Fibroblast of skin of right biceps (primary cell): Measurements from ENCODE around the gene SCARF2.
"Not testable (repeated sequence)": the region's sequence is repeated elsewhere in the genome, so short reads cannot be mapped to it uniquely, and the experiment has no call there.

Source experiments
- DNase-seq: peaks from one replicate; pipeline ENCODE4 v3.0.0-alpha.2; 2013

The SCARF2 gene, protein sequence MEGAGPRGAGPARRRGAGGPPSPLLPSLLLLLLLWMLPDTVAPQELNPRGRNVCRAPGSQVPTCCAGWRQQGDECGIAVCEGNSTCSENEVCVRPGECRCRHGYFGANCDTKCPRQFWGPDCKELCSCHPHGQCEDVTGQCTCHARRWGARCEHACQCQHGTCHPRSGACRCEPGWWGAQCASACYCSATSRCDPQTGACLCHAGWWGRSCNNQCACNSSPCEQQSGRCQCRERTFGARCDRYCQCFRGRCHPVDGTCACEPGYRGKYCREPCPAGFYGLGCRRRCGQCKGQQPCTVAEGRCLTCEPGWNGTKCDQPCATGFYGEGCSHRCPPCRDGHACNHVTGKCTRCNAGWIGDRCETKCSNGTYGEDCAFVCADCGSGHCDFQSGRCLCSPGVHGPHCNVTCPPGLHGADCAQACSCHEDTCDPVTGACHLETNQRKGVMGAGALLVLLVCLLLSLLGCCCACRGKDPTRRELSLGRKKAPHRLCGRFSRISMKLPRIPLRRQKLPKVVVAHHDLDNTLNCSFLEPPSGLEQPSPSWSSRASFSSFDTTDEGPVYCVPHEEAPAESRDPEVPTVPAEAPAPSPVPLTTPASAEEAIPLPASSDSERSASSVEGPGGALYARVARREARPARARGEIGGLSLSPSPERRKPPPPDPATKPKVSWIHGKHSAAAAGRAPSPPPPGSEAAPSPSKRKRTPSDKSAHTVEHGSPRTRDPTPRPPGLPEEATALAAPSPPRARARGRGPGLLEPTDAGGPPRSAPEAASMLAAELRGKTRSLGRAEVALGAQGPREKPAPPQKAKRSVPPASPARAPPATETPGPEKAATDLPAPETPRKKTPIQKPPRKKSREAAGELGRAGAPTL

DNA sequence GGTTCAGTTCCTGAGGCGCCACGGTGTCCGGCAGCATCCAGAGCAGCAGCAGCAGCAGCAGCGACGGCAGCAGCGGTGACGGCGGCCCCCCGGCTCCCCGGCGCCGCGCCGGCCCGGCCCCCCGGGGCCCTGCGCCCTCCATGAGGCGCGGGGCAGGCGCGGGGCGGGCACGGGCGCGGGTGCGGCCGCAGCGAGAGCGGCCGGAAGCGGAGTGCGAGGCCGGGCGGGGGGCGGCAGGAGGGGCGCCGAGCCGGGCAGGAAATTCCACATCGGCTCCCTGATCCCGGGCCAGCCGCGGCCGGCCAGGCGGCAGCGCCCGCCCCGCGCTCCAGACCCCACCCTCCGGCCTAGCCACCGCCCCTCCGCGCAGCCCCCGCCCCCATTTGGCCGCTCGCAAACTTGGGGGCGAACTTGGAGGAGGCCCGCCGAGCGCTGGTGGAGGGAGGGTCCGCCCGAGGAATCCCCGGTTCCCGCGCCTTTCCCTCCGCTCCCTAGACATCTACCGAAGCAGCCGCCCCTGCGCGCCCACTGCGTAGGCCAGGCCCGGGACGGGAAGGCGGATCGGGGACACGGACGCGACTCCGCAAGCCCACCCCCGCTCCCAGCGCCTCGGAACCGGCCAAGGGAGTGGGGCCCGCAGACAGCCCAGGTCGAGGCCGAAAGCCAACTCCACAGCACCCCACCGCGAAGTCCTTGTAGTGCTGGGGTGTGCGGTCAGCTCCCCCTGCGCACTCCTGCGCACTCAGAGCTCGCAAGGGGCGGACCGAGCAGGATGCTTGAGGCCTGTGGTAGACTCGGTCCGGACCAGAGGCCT, at the start of gene SCARF2:
TSS of gene SCARF2 (minus strand) at position 213 of the 814 bp plus-strand sequence. CDS start at position 142, 71 bp downstream.
- DNase-seq: peak; percentile 80

DNA sequence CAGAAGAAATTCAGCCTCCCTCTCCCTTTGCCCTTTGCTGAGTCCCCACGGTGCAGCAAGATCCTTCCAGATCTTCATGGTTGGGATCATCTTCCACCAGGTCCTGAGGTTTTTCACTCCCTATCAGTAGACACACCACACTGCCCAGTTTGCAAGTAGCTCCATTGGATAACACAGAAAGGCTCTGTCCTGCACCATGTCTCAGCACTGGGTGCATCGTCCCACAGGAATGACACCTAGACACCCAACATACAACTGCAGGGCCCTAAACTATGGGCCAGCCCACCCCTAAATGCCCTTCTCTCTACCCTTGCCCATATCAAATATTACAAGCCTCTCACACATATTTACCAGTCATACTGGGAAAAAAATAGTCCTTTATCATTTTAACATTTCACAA, 48.6 kb upstream of the SCARF2 start:
- no peak for DNase-seq

GRCh38 chr22:20484948-20485683, 47.5 kb upstream of the SCARF2 start:
- DNase-seq: no peak

GRCh38 chr22:20483771-20484170, 46.1 kb upstream of the SCARF2 start:
- no peak for DNase-seq

DNA sequence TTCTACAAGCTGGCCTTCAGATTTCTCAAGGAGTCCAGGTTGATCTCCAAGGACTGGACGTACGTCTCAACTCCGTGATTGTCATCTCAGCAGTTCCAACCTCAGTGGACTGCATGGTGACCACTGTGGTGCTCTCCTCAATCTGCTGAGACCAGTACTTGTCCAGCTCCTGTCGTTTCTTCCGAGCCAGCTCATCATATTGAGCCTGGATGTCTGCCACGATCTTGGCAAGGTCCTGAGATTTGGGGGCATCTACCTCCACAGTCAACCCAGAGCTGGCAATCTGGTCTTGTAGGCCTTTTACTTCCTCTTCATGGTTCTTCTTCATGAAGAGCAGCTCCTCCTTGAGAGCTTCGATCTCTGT, 45.5 kb upstream of the SCARF2 start:
- DNase-seq: not testable (repeated sequence)

- no peak for DNase-seq
Observed at GRCh38 chr22:20479612-20480196, 42.1 kb upstream of the SCARF2 start.

- DNase-seq: not testable (repeated sequence)
Observed at GRCh38 chr22:20478059-20478458, 40.4 kb upstream of the SCARF2 start.

GRCh38 chr22:20475569-20475968, 37.9 kb upstream of the SCARF2 start:
- not testable (repeated sequence) for DNase-seq

DNA sequence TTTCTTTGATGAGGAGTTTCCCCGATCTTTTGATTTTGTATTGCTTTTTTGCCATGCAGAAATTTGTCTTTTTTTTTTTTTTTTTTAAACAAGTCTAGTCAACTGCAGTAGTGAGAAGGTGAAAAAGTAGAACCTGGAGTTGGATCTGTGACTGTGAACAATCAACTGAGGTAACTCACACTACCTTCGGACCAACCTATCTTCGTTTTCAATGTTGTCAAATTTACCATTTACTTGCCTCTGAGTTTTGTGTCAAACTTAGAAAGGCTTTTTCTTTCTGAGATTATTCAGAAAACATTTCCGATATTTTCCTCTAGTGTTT, 37.5 kb upstream of the SCARF2 start:
- DNase-seq: no peak

DNA sequence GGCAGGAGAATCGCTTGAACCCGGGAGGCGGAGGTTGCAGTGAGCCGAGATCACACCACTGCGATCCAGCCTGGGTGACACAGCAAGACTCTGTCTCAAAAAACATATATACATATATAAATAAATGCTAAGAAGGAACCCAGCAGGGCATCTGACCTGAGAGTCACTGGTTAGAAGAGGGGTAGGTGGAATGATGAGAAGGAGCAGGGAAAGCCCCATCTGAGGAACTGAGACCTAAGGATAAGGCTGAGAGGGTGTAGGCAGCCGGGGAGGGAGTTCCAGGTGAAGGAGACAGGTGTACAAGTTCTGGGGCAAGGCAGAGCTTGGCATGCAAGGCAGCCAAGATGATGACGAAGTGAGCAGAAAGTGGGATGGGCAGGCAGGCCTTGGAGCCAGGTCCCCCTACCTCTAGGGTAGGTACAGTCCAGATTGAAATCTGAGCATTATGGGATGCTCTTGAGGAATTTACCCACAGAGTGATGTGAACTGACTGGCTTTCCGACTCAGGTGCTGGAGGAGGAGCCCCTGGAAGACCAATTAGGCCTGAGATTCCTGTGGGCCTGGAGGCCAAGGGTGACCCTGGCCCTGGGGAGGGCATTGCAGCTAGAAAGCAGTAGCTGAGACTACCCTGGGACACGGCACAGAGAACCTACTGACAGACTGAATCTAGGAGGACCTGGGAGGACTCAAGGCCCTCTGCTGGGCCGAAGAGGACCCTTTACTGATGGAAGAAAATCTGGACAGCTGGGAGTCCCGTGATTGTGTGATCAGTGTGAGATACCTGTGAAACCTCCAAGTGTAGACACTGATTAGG, 35.2 kb upstream of the SCARF2 start:
- DNase-seq: no peak

DNA sequence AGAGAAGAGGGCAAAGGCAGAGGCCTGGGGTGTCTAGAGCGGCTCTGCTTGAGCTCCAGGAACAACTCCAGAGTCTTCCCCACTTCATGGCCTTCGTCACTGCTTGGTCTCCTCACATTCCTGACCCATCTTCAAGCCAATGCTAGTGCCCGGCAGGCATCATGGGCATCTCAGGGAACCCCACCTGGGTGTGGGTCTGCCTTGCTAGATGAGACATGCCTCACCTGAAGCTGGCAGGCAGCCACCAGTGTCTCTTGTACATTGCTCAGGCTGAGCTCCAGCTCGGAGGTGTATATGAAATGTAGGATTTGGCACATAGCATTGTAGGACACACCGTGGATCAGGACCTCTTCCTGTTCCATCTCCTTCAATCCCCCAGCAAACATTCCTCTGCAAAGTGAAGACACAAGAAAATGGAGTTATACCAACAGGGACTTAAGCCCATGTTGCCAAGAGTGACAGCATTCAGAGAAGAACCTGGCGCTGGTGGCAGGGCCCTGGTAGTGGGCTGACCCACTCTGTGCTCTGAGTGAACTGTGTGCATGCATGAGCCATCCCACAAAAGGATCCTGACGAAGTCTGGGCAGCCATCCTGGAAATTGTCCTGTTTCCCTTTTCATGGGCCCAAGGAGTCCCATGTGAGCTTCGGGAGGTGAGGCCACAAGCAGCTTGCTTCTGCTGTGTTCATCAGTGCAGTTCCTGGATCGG, 33.7 kb upstream of the SCARF2 start:
- DNase-seq: no peak

DNA sequence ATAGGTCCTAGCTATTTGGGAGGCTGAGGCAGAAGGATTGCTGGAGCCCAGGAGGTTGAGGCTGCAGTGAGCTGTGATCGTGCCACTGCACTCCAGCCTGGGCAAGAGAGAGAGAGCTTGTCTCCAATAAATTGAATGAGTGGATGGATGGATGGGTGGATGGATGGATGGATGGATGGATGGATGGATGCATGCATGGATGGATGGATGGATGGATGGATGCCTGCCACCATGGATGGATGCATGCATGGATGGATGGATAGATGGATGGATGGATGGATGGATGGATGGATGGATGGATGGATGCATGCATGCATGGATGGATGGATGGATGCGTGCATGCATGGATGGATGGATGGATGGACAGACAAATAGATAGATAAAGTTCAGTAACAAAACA, 32.9 kb upstream of the SCARF2 start:
- not testable (repeated sequence) for DNase-seq

DNA sequence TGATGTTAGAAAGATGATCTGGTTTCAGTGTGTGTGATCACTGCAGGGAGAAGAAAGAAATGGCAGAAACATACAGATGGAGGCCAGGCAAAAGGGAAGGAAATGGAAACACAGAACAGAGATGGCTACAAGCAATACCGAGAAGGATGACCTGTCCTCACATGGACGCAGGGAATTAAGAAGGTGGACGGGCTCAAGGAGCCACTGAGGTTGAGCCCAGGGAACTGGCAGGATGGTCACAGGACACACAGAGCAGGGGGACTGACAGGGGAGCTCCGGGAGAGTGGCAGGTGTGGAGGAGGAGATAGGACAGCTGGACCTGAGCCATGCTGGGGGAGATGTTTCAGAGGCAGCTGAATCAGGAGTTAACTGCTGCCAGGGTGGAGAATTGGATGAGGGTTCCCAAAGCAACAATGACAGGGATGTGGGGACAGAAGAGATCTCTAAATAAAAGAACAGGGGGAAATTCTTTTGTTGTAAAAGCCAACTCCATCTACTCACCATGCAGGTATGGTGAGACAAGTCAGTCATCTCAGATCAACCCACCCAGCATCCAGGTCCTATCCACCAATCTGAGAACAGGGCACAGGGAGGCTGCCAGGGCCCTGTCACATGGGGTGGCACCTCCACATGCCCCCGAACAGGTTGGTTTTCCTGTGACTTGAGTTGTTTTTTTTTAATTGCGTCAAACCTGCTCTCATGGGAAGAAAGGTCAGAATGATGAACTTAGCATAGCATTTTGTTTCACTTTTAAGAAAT, 31.7 kb upstream of the SCARF2 start:
- DNase-seq: no peak

GRCh38 chr22:20466659-20467379, 29.2 kb upstream of the SCARF2 start:
- DNase-seq: no peak

GRCh38 chr22:20465759-20466077, 28.1 kb upstream of the SCARF2 start:
- no peak for DNase-seq

DNA sequence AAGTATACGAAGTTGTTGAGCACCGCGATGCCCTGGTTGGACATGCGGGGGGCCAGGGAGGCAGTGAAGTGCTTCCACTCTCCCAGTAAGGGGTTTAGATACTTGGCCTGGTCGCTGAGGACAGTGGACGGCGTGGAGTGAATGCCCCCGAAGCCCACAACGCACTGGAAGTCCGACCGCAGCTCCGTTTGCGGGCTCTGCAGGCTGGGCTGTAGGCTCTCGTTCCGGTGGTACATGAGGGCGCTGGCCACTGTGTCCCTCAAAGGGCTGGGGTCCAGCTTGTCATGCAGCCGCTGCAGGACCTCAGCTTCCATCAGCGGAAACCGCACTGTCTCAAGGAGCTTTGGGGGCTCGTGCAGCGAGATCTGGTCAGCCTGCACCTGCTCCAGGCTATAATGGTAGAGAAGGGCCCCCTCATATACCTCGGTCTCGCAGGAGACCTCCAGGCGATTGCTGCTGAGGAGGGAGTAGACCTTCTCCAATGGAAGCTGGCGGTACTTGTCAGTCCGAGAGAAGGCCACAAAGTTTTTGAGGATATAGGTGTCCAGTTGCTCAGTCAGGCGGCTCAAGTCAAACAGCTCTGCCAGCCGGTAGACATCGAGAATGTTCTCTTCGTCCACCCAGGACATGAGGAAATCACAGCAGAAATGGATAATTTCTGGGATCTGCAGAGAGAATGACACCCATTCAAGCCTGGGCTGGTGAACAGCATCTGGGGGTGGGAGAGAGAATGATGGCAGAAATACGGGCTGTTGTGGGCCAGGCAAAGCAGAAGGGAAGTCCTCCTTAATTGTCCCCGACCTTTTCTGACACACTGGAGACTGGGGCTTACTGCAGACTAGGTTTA, 27.5 kb upstream of the SCARF2 start:
- DNase-seq: no peak

GRCh38 chr22:20464096-20464614, 26.5 kb upstream of the SCARF2 start:
- no peak for DNase-seq
